Measurements from ENCODE around the gene SPEF1. TPM values are rescaled to one million over a fixed set of nuclear protein-coding genes. Genes with fewer than 3 reads are reported as not detected.

Gene SPEF1
- 0.16 and 0.26 TPM in 2 replicates for total RNA-seq

GRCh38 chr20:3781153-3781910 is at the start of gene SPEF1:
SPEF1 (minus strand) TSS chr20:3781448; CDS start chr20:3781287, 161 bp downstream.

GRCh38 chr20:3820048-3820900 is 39.0 kb upstream of the SPEF1 start, which contains the start of gene AP5S1:
AP5S1 (plus strand) TSS chr20:3820547; CDS start chr20:3822118, 1,571 bp downstream.

GRCh38 chr20:3795511-3796468 is 14.5 kb upstream of the SPEF1 start, which contains the start of gene CDC25B:
CDC25B (plus strand) TSS chr20:3796310; CDS start chr20:3796532, 222 bp downstream.

GRCh38 chr20:3786665-3787323 is 5.5 kb upstream of the SPEF1 start, which contains the start of gene CENPB:
CENPB (minus strand) TSS chr20:3786740; CDS start chr20:3786483, 257 bp downstream.

GRCh38 chr20:3767427-3768341 is 13.6 kb downstream of the SPEF1 start, which contains the start of gene ADISSP:
ADISSP (minus strand) TSS chr20:3767753; CDS start chr20:3760100, 7,653 bp downstream.

GRCh38 chr20:3732327-3733118 is 48.7 kb downstream of the SPEF1 start, which contains the start of gene HSPA12B:
HSPA12B (plus strand) TSS chr20:3732685; CDS start chr20:3738675, 5,990 bp downstream.

Other genes with a start within 250 kb of the SPEF1 start
- gene GFRA4, start 118.0 kb downstream of the SPEF1 start, total RNA-seq: not detected in 2 replicates
- 47.8 and 68.8 TPM in 2 replicates for gene ADAM33, start 99.4 kb downstream of the SPEF1 start, total RNA-seq
- not detected in 2 replicates for gene SIGLEC1, start 68.8 kb downstream of the SPEF1 start, total RNA-seq
- 1.9 and 4.5 TPM in 2 replicates for gene HSPA12B, start 48.8 kb downstream of the SPEF1 start, total RNA-seq
- 22.2 and 28.8 TPM in 2 replicates for gene ADISSP, start 13.7 kb downstream of the SPEF1 start, total RNA-seq
- 91.4 and 119 TPM in 2 replicates for gene CENPB, start 5.3 kb upstream of the SPEF1 start, total RNA-seq
- 52.3 and 54.4 TPM in 2 replicates for gene CDC25B, start 14.9 kb upstream of the SPEF1 start, total RNA-seq
- gene AP5S1, start 39.1 kb upstream of the SPEF1 start, total RNA-seq: 13.6 and 20.9 TPM in 2 replicates
- 10.6 and 12.0 TPM in 2 replicates for gene MAVS, start 65.4 kb upstream of the SPEF1 start, total RNA-seq
- 42.4 and 46.7 TPM in 2 replicates for gene PANK2, start 107.9 kb upstream of the SPEF1 start, total RNA-seq
- 6.8 and 9.1 TPM in 2 replicates for gene RNF24, start 234.1 kb upstream of the SPEF1 start, total RNA-seq

Measured in bronchial smooth muscle cell (primary cell).